GM20000 (cell line): Measurements from ENCODE around the gene CHIC2.
A peak's percentile ranks its signal among the peaks of the same experiment; 100 is the strongest.

ENCODE experiments used
- DNase-seq: peaks from one replicate; pipeline ENCODE4 v3.0.0; 2012; ENCODE audit warnings: low spot score
- CTCF ChIP-seq: IDR thresholded peaks from 2 replicates; pipeline ENCODE4 v1.5.1; 2012; ENCODE audit warnings: mild to moderate bottlenecking, control low read depth; ENCODE audit errors: extremely low read depth, missing control alignments

Gene CHIC2

DNA sequence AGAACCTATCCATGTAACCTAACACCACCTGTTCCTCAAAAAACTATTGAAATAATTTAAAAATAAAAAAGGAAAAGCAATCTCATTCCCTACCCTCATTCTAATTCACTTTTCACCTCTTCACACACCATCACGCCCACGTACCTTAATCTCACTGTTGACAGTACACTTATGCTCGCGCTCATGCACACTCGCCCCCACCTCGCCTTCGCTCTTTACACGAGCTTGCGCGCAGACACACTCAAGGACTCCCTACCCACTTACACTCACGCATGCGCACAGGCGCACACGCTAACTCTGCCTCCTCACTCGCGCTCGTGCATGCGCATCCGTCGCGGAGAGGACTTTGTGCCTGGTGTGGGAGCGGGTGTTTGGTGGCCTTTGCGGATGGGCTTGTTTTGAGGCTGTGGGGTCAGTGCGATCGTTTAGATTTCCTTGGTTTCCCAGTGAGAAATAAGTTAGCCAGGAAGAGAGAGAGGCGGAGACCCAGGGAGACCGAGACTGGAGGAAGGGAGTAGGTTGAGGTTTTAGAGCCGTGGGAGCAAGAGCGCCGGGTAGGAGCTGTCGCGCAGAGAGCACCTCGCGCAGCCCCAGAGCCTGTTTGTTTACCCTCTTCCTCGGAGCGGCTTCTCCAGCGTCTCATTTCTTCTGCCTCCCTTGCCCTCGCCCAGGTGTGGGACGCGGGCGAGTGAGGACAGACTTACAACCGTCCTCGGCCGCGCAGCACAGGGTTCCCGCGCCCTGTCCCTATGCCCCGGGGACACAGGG, 27.4 kb upstream of the CHIC2 start:
- DNase-seq = peak; percentile 78
- TF ChIP-seq CTCF = no peak

DNA sequence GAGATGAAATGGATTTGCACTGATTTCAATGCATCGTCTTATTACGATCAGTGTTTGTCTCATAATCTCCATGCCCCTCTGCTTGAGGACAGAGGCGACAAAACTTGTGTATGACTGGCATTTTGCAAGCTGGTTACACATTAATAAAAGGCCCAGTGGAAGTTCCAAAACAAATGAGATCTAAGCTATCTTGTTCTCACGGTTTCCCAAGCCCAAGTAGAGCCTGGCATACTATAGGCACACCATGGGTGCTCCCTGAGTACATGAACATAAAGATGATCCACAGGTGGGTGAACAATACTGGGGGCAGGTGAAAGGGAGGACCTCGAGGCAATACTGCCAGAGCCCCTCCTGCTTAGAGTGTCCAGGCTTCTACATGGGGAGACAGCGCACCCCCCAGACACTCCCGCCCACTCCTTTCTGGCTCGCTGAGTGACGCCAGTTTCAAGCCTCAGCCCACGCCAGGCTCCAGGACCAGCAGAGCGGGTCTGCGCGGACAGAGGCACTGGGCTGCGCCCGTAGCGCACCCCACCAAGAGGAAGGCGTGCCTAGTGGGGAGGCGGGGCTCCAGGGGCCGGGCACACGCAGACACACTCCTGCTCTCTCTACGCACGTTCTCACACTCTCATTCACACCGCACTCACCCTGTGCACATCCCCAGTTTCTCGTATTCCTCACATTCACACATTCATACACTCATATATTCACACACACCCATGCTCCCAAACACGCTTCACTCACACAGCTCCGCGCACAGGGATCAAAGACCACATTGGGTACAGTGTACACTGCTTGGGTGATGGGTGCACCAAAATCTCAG, 26.6 kb upstream of the CHIC2 start:
- no peak for DNase-seq
- no peak for TF ChIP-seq CTCF

DNA sequence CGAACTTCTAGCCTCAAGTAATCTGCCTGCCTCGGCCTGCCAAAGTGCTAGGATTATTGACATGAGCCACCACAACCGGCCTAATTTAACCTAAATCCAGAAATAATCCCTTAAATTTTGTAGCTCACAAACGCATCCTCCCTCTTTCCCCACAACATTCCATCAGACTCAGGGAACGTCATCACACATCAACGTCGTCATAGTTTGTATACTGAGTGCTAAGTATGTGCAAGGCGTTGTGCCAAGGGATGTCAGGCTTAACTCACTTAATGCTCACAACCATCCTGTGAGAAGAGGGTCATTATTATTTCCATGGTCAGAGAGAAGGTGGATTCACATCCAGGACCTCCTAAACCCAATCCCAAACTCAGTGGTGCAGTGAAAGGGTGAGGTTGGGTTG, 26.0 kb upstream of the CHIC2 start:
- TF ChIP-seq CTCF = no peak
- DNase-seq = no peak

DNA sequence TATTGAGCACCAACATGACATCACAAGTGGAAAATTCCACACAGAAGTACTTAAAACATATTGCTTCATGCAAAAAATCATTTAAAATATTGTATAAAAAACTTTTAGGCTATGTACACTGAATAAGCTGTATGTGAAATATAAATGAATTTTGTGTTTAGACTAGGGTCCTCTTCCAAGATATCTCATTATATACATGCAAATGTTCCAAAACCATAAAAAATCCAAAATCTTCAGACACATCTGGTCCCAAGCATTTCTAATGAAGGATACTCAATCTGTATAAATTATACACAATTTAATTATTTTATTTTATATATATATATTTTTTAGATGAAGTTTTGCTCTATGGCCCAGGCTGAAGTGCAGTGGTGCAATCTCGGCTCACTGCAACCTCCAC, 25.5 kb upstream of the CHIC2 start:
- no peak for TF ChIP-seq CTCF
- no peak for DNase-seq

- no peak for TF ChIP-seq CTCF
- DNase-seq = no peak
Observed at GRCh38 chr4:54085284-54085683, 20.9 kb upstream of the CHIC2 start.

DNA sequence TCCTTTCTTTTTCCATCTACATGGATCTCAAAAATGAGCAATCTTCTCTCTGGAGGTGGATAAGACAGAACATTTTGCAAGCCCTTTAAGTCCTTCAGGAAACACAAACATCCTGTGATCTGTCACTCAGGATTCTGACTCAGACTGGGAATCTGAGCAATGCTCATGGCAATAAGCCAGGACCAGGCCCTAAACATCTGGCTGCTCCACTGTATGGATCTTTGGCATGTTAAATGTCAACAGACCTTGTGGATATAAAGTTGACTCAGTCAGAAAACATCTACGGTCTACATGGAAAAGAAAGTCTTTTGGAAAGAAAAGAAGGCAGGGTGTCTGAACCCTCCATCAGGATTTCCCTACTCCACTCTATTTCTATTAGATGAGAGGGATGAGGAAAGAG, 17.8 kb upstream of the CHIC2 start:
- DNase-seq = no peak
- TF ChIP-seq CTCF = no peak

GRCh38 chr4:54077812-54078211, 13.4 kb upstream of the CHIC2 start:
- TF ChIP-seq CTCF = no peak
- DNase-seq = no peak
